OCI-LY7 (cell line): Measurements from ENCODE around the gene TAOK1. TPM values are rescaled to one million over a fixed set of nuclear protein-coding genes. Genes with fewer than 3 reads are reported as not detected.

Source experiments
- Bru-seq: library from RNA; stranded (reverse); fragments of 400-500 nt; gene quantifications from one replicate; lab custom pipeline; 2021; lab: Mats Ljungman, UMichigan
- BruChase-seq, 2 experiments: library from RNA; stranded (reverse); fragments of 400-500 nt; gene quantifications; one replicate each; lab custom pipeline; 2021; lab: Mats Ljungman, UMichigan
- BruUV-seq: library from RNA; stranded (reverse); fragments of 400-500 nt; replicated peaks from 2 replicates; lab custom pipeline; 2021; lab: Mats Ljungman, UMichigan
- CTCF ChIA-PET: fragments of 300-600 bp; sonication (Branson Sonifier 250); formaldehyde crosslinking; loops from one replicate; lab custom pipeline; 2022; ENCODE audit warnings: antibody characterized with exemption; ENCODE audit not compliant: unreplicated experiment; lab: Charles Lee
- POLR2A ChIA-PET: fragments of 300-600 bp; sonication (Branson Sonifier 250); formaldehyde crosslinking; loops from one replicate; lab custom pipeline; 2022; ENCODE audit warnings: antibody characterized with exemption; lab: Charles Lee
- DNase-seq: peaks from one replicate; pipeline ENCODE4 v3.0.0-alpha.2; 2015; ENCODE audit warnings: low spot score
- H2AFZ ChIP-seq: fragments of 200-600 bp; sonication (generic), shearing (Covaris generic); 2 replicates; pipeline ENCODE4 v1.6.1; 2014; ENCODE audit warnings: mild to moderate bottlenecking, antibody characterized with exemption, low read length, moderate library complexity
- H3K27ac ChIP-seq: fragments of 200-600 bp; sonication (generic); 2 replicates; pipeline ENCODE4 v1.5.1; 2014; ENCODE audit warnings: mixed run types, low read depth, mild to moderate bottlenecking, moderate library complexity, low read length, inconsistent platforms; ENCODE audit not compliant: poor library complexity, severe bottlenecking
- H3K36me3 ChIP-seq: fragments of 200-600 bp; sonication (generic); 2 replicates; pipeline ENCODE4 v1.6.1; 2014; ENCODE audit warnings: mild to moderate bottlenecking, antibody characterized with exemption, low read length, moderate library complexity, mixed read lengths; ENCODE audit not compliant: insufficient read depth
- H3K4me1 ChIP-seq: fragments of 200-600 bp; sonication (generic); 2 replicates; pipeline ENCODE4 v1.5.1; 2014; ENCODE audit warnings: mild to moderate bottlenecking, low read length; ENCODE audit not compliant: insufficient read depth, poor library complexity, severe bottlenecking
- H3K4me2 ChIP-seq: fragments of 200-600 bp; sonication (generic); 2 replicates; pipeline ENCODE4 v1.6.1; 2014; ENCODE audit warnings: mild to moderate bottlenecking, low read length
- H3K4me3 ChIP-seq: fragments of 200-600 bp; sonication (generic); 2 replicates; pipeline ENCODE4 v1.5.1; 2014; ENCODE audit warnings: mild to moderate bottlenecking, low read depth, low read length; ENCODE audit not compliant: poor library complexity, severe bottlenecking
- H3K79me2 ChIP-seq: fragments of 200-600 bp; sonication (generic); 2 replicates; pipeline ENCODE4 v1.6.1; 2016; ENCODE audit warnings: low read depth, mild to moderate bottlenecking, low read length, moderate library complexity, mixed read lengths; ENCODE audit not compliant: insufficient read depth
- H3K9me2 ChIP-seq: fragments of 200-600 bp; sonication (generic); 2 replicates; pipeline ENCODE4 v1.6.1; 2016; ENCODE audit warnings: mild to moderate bottlenecking, low read length, mixed read lengths; ENCODE audit not compliant: insufficient read depth
- H3K9me3 ChIP-seq: fragments of 200-600 bp; sonication (generic); 2 replicates; pipeline ENCODE4 v1.6.1; 2014; ENCODE audit warnings: mild to moderate bottlenecking, mixed run types, low read length, mixed read lengths
- H4K20me1 ChIP-seq: fragments of 200-600 bp; sonication (generic); 2 replicates; pipeline ENCODE4 v1.6.1; 2014; ENCODE audit warnings: mild to moderate bottlenecking, antibody characterized with exemption, low read length, moderate library complexity, mixed read lengths; ENCODE audit not compliant: insufficient read depth
- CTCF ChIP-seq: fragments of 200-600 bp; sonication (generic); conservative IDR thresholded peaks from 2 replicates; pipeline ENCODE4 v1.5.1; 2014; ENCODE audit warnings: mild to moderate bottlenecking, antibody characterized with exemption, low read length, moderate library complexity, mixed read lengths
- EZH2phosphoT487 ChIP-seq: fragments of 200-600 bp; sonication (generic); IDR thresholded peaks from 2 replicates; pipeline ENCODE4 v1.6.1; 2018; ENCODE audit warnings: low read depth, borderline replicate concordance, mild to moderate bottlenecking, mixed run types, antibody characterized with exemption, low read length, moderate library complexity, mixed read lengths
- intact Hi-C: fragments of 100-400 bp; cut with micrococcal nuclease; formaldehyde crosslinking; loops from one replicate; pipeline ENCODE4 v1.10.0; 2022; ENCODE audit not compliant: unreplicated experiment
- long read RNA-seq: library from polyadenylated mRNA; stranded (forward); transcript quantifications from one replicate; pipeline ENCODE4 v2.0.0, GENCODE V29; 2022
- total RNA-seq, 2 experiments: library from RNA; depleted of rRNA in 1 of 2; stranded (reverse); fragments of >200 nt in 1 of 2; shearing (Covaris generic) in 1 of 2; gene quantifications; 2 replicates each; pipeline ENCODE4 v1.2.3, GENCODE V29; 2014 to 2022

TAOK1 gene
- total RNA-seq (2014; rRNA removed; shearing (Covaris generic)) (30.4 and 30.5 TPM in 2 replicates), total RNA-seq (2022) (46.8 and 49.7 TPM in 2 replicates), Bru-seq, nascent RNA (percentile 80 among the genes with signal in this experiment), BruChase-seq, experiment 1, labeled RNA remaining after a 6-hour chase (percentile 82 among the genes with signal in this experiment), BruChase-seq, experiment 2, labeled RNA remaining after a 2-hour chase (percentile 90 among the genes with signal in this experiment)
- long read RNA-seq, partial matches to known transcripts: 1 of 9 reads
- long read RNA-seq, other reads (novel, unspliced or antisense): 8 of 9 reads

- Histone ChIP-seq H3K4me3 (peak within 1 kb of the TSS; percentile 83), H2AFZ (peak within 1 kb of the TSS; percentile 99), H3K79me2 (peaks cover 45% of the 10 kb centered on the region), H3K9me3 (no peaks in the 10 kb centered on the region), H3K36me3 (peaks cover 18% of the 10 kb centered on the region), H3K4me1 (peaks cover 21% of the 10 kb centered on the region), H3K27ac (peak within 1 kb of the TSS; percentile 78), H4K20me1 (peaks cover 14% of the 10 kb centered on the region; the same call in 1 of the 2 replicates), H3K9me2 (no peaks in the 10 kb centered on the region), H3K4me2 (peak within 1 kb of the TSS; percentile 94)
- CTCF ChIA-PET: no interaction called here
- POLR2A ChIA-PET: interaction anchor here (0.6 to 0.9 kb wide), 4 partner anchors 38 to 196 kb away, joined by 3 to 4 read pairs (median 3); no protein-coding TSS in a partner anchor
- BruUV-seq: no TSS peak
- peak; percentile 99 for DNase-seq
- intact Hi-C loops: loop anchor here (5.0 kb wide), 1 partner anchor 72 kb away; no protein-coding TSS in a partner anchor
- TF ChIP-seq EZH2phosphoT487: no peak
- TF ChIP-seq CTCF: no peak
Observed at GRCh38 chr17:29389982-29390850, at the start of gene TAOK1. TAOK1 (plus strand) TSS chr17:29390363; CDS start chr17:29451549, 61,186 bp downstream.

GRCh38 chr17:29341726-29342125, 48.4 kb upstream of the TAOK1 start:
- ChIA-PET CTCF (no interaction called here), POLR2A (no interaction called here)
- Histone ChIP-seq H3K4me3 (no peak overlapping the region), H2AFZ (no peak overlapping the region), H4K20me1 (no peaks in the 10 kb centered on the region), H3K36me3 (no peaks in the 10 kb centered on the region), H3K4me1 (no peaks in the 10 kb centered on the region), H3K27ac (no peak overlapping the region), H3K4me2 (no peak overlapping the region), H3K9me2 (no peaks in the 10 kb centered on the region), H3K79me2 (no peaks in the 10 kb centered on the region), H3K9me3 (no peaks in the 10 kb centered on the region)
- no peak for TF ChIP-seq CTCF
- TF ChIP-seq EZH2phosphoT487: no peak
- no TSS peak for BruUV-seq
- no peak for DNase-seq
- intact Hi-C loops: no loop called here
